ENCODE data around the gene ZNF839.
A peak's percentile ranks its signal among the peaks of the same experiment; 100 is the strongest.
"Not testable (repeated sequence)": the region's sequence is repeated elsewhere in the genome, so short reads cannot be mapped to it uniquely, and the experiment has no call there.

ZNF839 gene

GRCh38 chr14:102293781-102294180 lies 25.8 kb upstream of the ZNF839 start:
- no peak for TF ChIP-seq GATA1 (IDR thresholded peaks at IDR 0.05; ENCODE audit: low read depth, low read length)
- no peak for TF ChIP-seq POLR2A (IDR thresholded peaks at IDR 0.05; ENCODE audit: low read length)
- DNase-seq = no peak

GRCh38 chr14:102295270-102295669 lies 24.3 kb upstream of the ZNF839 start:
- TF ChIP-seq POLR2A (IDR thresholded peaks at IDR 0.05; ENCODE audit: low read length) (no peak), GATA1 (IDR thresholded peaks at IDR 0.05; ENCODE audit: low read depth, low read length) (no peak)
- no peak for DNase-seq

GRCh38 chr14:102297436-102298170 lies 21.9 kb upstream of the ZNF839 start:
- no peak for DNase-seq
- no peak for TF ChIP-seq GATA1 (IDR thresholded peaks at IDR 0.05; ENCODE audit: low read depth, low read length)
- TF ChIP-seq POLR2A (IDR thresholded peaks at IDR 0.05; ENCODE audit: low read length) = no peak

- not testable (repeated sequence) for DNase-seq
These were observed 21.1 kb upstream of the ZNF839 start for GRCh38 chr14:102298303-102299070.

- no peak for TF ChIP-seq POLR2A (IDR thresholded peaks at IDR 0.05; ENCODE audit: low read length)
- no peak for TF ChIP-seq GATA1 (IDR thresholded peaks at IDR 0.05; ENCODE audit: low read depth, low read length)
- DNase-seq = no peak
These were observed 15.9 kb upstream of the ZNF839 start for GRCh38 chr14:102303664-102304063.

GRCh38 chr14:102304611-102305506 lies 14.7 kb upstream of the ZNF839 start, which contains the start of gene MOK:
Gene MOK (minus strand): TSS chr14:102305164. CDS start chr14:102304968, 196 bp downstream.
- no peak for TF ChIP-seq GATA1 (IDR thresholded peaks at IDR 0.05; ENCODE audit: low read depth, low read length)
- peak; percentile 61 for TF ChIP-seq POLR2A (IDR thresholded peaks at IDR 0.05; ENCODE audit: low read length)
- DNase-seq = peak; percentile 96 to 98

- DNase-seq = peak; percentile 85 to 89
- no peak for TF ChIP-seq POLR2A (IDR thresholded peaks at IDR 0.05; ENCODE audit: low read length)
- TF ChIP-seq GATA1 (IDR thresholded peaks at IDR 0.05; ENCODE audit: low read depth, low read length) = no peak
These were observed 5.1 kb upstream of the ZNF839 start for GRCh38 chr14:102314242-102315011.

- DNase-seq = no peak
These were observed 4.4 kb upstream of the ZNF839 start for GRCh38 chr14:102315121-102315520.

GRCh38 chr14:102316338-102316742 lies 3.2 kb upstream of the ZNF839 start:
- no peak for TF ChIP-seq GATA1 (IDR thresholded peaks at IDR 0.05; ENCODE audit: low read depth, low read length)
- no peak for TF ChIP-seq POLR2A (IDR thresholded peaks at IDR 0.05; ENCODE audit: low read length)
- peak; percentile 71 to 76 for DNase-seq

More at GRCh38 chr14:102315121-102315520, 4.4 kb upstream of the ZNF839 start:
- TF ChIP-seq POLR2A (IDR thresholded peaks at IDR 0.05; ENCODE audit: low read length) (no peak), GATA1 (IDR thresholded peaks at IDR 0.05; ENCODE audit: low read depth, low read length) (no peak)

- DNase-seq = peak; percentile 92 to 96
- TF ChIP-seq POLR2A (IDR thresholded peaks at IDR 0.05; ENCODE audit: low read length) (no peak), GATA1 (IDR thresholded peaks at IDR 0.05; ENCODE audit: low read depth, low read length) (no peak)
These were observed 2.6 kb upstream of the ZNF839 start for GRCh38 chr14:102316743-102317563.

- DNase-seq = peak; percentile 70 to 75
These were observed 1.8 kb upstream of the ZNF839 start for GRCh38 chr14:102317564-102318248.

GRCh38 chr14:102318781-102319276 lies 717 bp upstream of the ZNF839 start:
- TF ChIP-seq POLR2A (IDR thresholded peaks at IDR 0.05; ENCODE audit: low read length) (no peak), GATA1 (IDR thresholded peaks at IDR 0.05; ENCODE audit: low read depth, low read length) (no peak)
- no peak for DNase-seq

More at GRCh38 chr14:102317564-102318248, 1.8 kb upstream of the ZNF839 start:
- TF ChIP-seq GATA1 (IDR thresholded peaks at IDR 0.05; ENCODE audit: low read depth, low read length) (no peak), POLR2A (IDR thresholded peaks at IDR 0.05; ENCODE audit: low read length) (no peak)

Data from erythroblast (primary cell).